Measurements from ENCODE around the gene MAD2L1BP.

DNA sequence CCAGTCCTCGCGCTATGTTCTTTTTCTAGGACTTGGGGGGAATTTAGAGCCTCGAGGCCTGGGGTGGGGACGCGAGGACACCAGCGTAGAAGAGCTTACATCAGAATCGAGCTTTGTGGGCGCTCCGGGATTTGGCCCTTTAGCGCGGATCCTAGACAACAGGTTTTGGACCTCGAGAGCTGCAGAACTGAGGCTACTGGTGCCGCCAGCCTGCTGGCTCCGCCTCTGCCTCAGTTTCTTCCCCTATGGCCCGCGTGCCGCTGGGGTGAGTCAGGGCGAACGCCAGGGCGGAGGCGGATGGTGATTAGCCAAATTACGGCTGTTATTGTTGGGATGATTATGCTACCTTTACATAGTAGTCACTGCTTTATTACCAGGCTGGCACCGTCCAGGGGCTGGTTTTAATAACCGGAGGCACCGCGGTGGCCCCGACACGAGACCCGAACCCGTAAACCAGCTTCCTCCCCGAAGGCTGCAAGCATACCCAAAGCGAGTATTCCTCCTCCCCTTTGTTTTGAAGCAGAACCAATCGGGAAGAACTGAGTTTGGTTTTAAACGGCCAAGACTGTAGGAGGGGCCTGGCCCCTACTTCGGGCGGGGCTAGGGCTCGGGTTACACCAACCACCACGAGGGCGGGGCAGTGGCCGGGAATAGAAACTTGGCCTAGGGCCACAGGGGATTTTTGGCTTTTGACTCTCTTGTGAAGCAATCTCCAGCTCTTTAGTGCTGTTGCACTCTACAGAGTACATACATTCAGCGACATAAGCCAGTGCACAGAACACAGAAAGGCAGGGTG lies 5.9 kb upstream of the MAD2L1BP start:
- TF ChIP-seq, protein P1, sequence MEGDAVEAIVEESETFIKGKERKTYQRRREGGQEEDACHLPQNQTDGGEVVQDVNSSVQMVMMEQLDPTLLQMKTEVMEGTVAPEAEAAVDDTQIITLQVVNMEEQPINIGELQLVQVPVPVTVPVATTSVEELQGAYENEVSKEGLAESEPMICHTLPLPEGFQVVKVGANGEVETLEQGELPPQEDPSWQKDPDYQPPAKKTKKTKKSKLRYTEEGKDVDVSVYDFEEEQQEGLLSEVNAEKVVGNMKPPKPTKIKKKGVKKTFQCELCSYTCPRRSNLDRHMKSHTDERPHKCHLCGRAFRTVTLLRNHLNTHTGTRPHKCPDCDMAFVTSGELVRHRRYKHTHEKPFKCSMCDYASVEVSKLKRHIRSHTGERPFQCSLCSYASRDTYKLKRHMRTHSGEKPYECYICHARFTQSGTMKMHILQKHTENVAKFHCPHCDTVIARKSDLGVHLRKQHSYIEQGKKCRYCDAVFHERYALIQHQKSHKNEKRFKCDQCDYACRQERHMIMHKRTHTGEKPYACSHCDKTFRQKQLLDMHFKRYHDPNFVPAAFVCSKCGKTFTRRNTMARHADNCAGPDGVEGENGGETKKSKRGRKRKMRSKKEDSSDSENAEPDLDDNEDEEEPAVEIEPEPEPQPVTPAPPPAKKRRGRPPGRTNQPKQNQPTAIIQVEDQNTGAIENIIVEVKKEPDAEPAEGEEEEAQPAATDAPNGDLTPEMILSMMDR (IDR thresholded peaks at IDR 0.05; ENCODE audit: extremely low read depth in 1 of 2, insufficient read depth in 1 of 2, low read depth in 1 of 2, low read length in 2 of 2), result no peak
- TF ChIP-seq POLR2A (IDR thresholded peaks at IDR 0.05; ENCODE audit: low read depth, low read length) (peak; percentile 49), FOS (IDR thresholded peaks at IDR 0.05; ENCODE audit: borderline replicate concordance, insufficient read depth, low read length) (no peak), JUN (IDR thresholded peaks at IDR 0.05; ENCODE audit: borderline replicate concordance, insufficient read depth, insufficient read length, low read depth) (no peak), POLR2AphosphoS5 (IDR thresholded peaks at IDR 0.05; ENCODE audit: insufficient read depth, low read depth, low read length) (peak; percentile 36)
